Panc1 (cell line): ENCODE data around the gene ELMOD3. TPM values are rescaled to one million over a fixed set of nuclear protein-coding genes. Genes with fewer than 3 reads are reported as not detected.
A peak's percentile ranks its signal among the peaks of the same experiment; 100 is the strongest.
"Not testable (repeated sequence)": the region's sequence is repeated elsewhere in the genome, so short reads cannot be mapped to it uniquely, and the experiment has no call there.

Experiments
- ATAC-seq: fragments of 200-7000 bp; cut with Tn5 transposase; 2 replicates; pipeline ENCODE4 v1.9.1; 2020; ENCODE audit warnings: mild to moderate bottlenecking, moderate library complexity
- BruUV-seq: library from RNA; stranded (reverse); fragments of 400-500 nt; replicated peaks from 2 replicates; lab custom pipeline; 2021; lab: Mats Ljungman, UMichigan
- CTCF ChIA-PET: fragments of 300-600 bp; sonication (Branson Sonifier 250); formaldehyde crosslinking; loops from one replicate; lab custom pipeline; 2022; ENCODE audit warnings: antibody characterized with exemption; lab: Charles Lee
- POLR2A ChIA-PET: fragments of 300-600 bp; sonication (Branson Sonifier 250); formaldehyde crosslinking; loops from one replicate; lab custom pipeline; 2022; ENCODE audit warnings: antibody characterized with exemption; lab: Charles Lee
- DNase-seq: peaks from one replicate; pipeline ENCODE4 v3.0.0-alpha.2; 2010; ENCODE audit warnings: low read depth, low spot score
- H3K27ac ChIP-seq: 2 replicates; pipeline ENCODE4 v1.5.1; 2011; ENCODE audit warnings: mild to moderate bottlenecking, low read length, inconsistent platforms
- H3K27me3 ChIP-seq: fragments of 200-500 bp; sonication (Bioruptor generic); 2 replicates; pipeline ENCODE4 v1.6.0; 2014; ENCODE audit warnings: low read length, inconsistent platforms; ENCODE audit not compliant: control insufficient read depth, insufficient read depth
- H3K36me3 ChIP-seq: fragments of 200-500 bp; sonication (Bioruptor generic); 2 replicates; pipeline ENCODE4 v1.5.1; 2014; ENCODE audit warnings: inconsistent platforms, mild to moderate bottlenecking, low read length, moderate library complexity; ENCODE audit not compliant: control insufficient read depth, insufficient read depth
- H3K4me1 ChIP-seq: 2 replicates; pipeline ENCODE4 v1.5.1; 2011; ENCODE audit warnings: inconsistent platforms, mild to moderate bottlenecking, low read length, moderate library complexity; ENCODE audit not compliant: control insufficient read depth, insufficient read depth
- H3K4me3 ChIP-seq, 2 experiments: 2 replicates each; pipeline ENCODE4 v1.5.1; 2011 to 2012; ENCODE audit warnings: low read depth in 2 of 2, low read length in 2 of 2, mild to moderate bottlenecking in 2 of 2, inconsistent platforms in 1 of 2, moderate library complexity in 1 of 2
- H3K9me3 ChIP-seq: fragments of 200-500 bp; sonication (Bioruptor generic); 2 replicates; pipeline ENCODE4 v1.5.1; 2014; ENCODE audit warnings: low read depth, mild to moderate bottlenecking, inconsistent platforms, low read length, moderate library complexity; ENCODE audit not compliant: control insufficient read depth, insufficient read depth
- POLR2AphosphoS5 ChIP-seq: IDR thresholded peaks from 2 replicates; pipeline ENCODE4 v1.6.1; 2012; ENCODE audit warnings: mild to moderate bottlenecking, low read depth, low read length, moderate library complexity
- SIN3A ChIP-seq: IDR thresholded peaks from 2 replicates; pipeline ENCODE4 v1.6.1; 2012; ENCODE audit warnings: low read depth, mild to moderate bottlenecking, low read length, moderate library complexity, borderline replicate concordance; ENCODE audit not compliant: insufficient read depth
- TCF7L2 ChIP-seq: IDR thresholded peaks from 2 replicates; pipeline ENCODE4 v1.6.1; 2011; ENCODE audit warnings: mild to moderate bottlenecking, low read depth, low read length, inconsistent platforms
- in situ Hi-C: cut with HindIII; loops from 2 replicates; pipeline ENCODE4 v1.10.0; 2016; ENCODE audit warnings: low sequenced_read_pairs, low pct_unique_long_range_greater_than_20kb
- intact Hi-C: fragments of 100-400 bp; cut with micrococcal nuclease; formaldehyde crosslinking; loops from one replicate; pipeline ENCODE4 v1.10.0; 2022; ENCODE audit not compliant: unreplicated experiment
- total RNA-seq: library from RNA; stranded (reverse); gene quantifications from one replicate; pipeline ENCODE4 v1.2.1, GENCODE V29; 2021; ENCODE audit not compliant: unreplicated experiment
- TF ChIP-seq, protein P1 (sequence below), 2 experiments: IDR thresholded peaks; 2 replicates each; pipeline ENCODE4 v1.6.1; 2011 to 2012; ENCODE audit warnings: low read depth in 2 of 2, control low read depth in 1 of 2, low read length in 1 of 2, mild to moderate bottlenecking in 1 of 2, moderate library complexity in 1 of 2; ENCODE audit not compliant: insufficient read depth in 1 of 2
- TF ChIP-seq, protein P2 (sequence below): fragments of 450-650 bp; IDR thresholded peaks from 2 replicates; pipeline ENCODE4 v1.5.1; 2017; ENCODE audit warnings: mild to moderate bottlenecking

ELMOD3 gene
- total RNA-seq, 1 experiment from 2014 or later, result 14.8 TPM

DNA sequence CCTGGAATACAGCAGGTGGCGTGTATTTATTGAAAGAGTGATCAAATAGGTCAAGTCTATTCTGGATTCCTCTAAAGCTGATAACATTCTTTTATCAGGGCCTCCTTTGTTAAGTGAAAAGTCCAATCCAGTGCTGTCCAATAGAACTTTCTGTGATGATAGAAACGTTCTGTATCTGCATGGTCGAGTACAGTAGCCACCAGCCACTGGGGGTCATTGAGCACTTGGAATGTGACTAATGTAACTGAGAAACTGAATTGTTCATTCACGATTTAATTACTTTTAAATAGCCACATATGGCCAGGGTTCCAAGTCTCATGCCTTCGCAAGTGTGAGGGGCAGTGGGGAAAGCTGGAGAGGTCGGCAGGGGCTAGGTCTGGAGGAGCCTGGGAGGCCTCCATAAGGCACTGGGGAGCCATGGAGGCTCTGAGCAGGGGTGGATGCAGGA, 84.5 kb downstream of the ELMOD3 start:
- DNase-seq (no peak), ATAC-seq (no peak)
- in situ Hi-C loops (no loop called here), intact Hi-C loops (no loop called here)
- POLR2A ChIA-PET, result interaction anchor here (1.6 kb wide), 1 partner anchor 100 kb away, joined by 4 read pairs; the partner anchor contains the start of gene MAT2A
- no peaks in the 10 kb centered on the region for H3K9me3 ChIP-seq
- H3K36me3 ChIP-seq, result no peaks in the 10 kb centered on the region
- H3K27me3 ChIP-seq, result no peaks in the 10 kb centered on the region
- peak overlapping the region; percentile 95 for H3K27ac ChIP-seq
- TF ChIP-seq POLR2AphosphoS5 (no peak), SIN3A (no peak), TCF7L2 (no peak)
- TF ChIP-seq, protein P1, sequence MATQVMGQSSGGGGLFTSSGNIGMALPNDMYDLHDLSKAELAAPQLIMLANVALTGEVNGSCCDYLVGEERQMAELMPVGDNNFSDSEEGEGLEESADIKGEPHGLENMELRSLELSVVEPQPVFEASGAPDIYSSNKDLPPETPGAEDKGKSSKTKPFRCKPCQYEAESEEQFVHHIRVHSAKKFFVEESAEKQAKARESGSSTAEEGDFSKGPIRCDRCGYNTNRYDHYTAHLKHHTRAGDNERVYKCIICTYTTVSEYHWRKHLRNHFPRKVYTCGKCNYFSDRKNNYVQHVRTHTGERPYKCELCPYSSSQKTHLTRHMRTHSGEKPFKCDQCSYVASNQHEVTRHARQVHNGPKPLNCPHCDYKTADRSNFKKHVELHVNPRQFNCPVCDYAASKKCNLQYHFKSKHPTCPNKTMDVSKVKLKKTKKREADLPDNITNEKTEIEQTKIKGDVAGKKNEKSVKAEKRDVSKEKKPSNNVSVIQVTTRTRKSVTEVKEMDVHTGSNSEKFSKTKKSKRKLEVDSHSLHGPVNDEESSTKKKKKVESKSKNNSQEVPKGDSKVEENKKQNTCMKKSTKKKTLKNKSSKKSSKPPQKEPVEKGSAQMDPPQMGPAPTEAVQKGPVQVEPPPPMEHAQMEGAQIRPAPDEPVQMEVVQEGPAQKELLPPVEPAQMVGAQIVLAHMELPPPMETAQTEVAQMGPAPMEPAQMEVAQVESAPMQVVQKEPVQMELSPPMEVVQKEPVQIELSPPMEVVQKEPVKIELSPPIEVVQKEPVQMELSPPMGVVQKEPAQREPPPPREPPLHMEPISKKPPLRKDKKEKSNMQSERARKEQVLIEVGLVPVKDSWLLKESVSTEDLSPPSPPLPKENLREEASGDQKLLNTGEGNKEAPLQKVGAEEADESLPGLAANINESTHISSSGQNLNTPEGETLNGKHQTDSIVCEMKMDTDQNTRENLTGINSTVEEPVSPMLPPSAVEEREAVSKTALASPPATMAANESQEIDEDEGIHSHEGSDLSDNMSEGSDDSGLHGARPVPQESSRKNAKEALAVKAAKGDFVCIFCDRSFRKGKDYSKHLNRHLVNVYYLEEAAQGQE (IDR thresholded peaks at IDR 0.05; ENCODE audit: insufficient read depth in 1 of 2, low read depth in 2 of 2, low read length in 1 of 2), result no peak
- TF ChIP-seq, protein P2, sequence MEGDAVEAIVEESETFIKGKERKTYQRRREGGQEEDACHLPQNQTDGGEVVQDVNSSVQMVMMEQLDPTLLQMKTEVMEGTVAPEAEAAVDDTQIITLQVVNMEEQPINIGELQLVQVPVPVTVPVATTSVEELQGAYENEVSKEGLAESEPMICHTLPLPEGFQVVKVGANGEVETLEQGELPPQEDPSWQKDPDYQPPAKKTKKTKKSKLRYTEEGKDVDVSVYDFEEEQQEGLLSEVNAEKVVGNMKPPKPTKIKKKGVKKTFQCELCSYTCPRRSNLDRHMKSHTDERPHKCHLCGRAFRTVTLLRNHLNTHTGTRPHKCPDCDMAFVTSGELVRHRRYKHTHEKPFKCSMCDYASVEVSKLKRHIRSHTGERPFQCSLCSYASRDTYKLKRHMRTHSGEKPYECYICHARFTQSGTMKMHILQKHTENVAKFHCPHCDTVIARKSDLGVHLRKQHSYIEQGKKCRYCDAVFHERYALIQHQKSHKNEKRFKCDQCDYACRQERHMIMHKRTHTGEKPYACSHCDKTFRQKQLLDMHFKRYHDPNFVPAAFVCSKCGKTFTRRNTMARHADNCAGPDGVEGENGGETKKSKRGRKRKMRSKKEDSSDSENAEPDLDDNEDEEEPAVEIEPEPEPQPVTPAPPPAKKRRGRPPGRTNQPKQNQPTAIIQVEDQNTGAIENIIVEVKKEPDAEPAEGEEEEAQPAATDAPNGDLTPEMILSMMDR, result no peak
- CTCF ChIA-PET, result no interaction called here
- no peak overlapping the region for H3K4me3 ChIP-seq
- BruUV-seq, result no TSS peak
- H3K4me1 ChIP-seq, result peaks cover 50% of the 10 kb centered on the region

DNA sequence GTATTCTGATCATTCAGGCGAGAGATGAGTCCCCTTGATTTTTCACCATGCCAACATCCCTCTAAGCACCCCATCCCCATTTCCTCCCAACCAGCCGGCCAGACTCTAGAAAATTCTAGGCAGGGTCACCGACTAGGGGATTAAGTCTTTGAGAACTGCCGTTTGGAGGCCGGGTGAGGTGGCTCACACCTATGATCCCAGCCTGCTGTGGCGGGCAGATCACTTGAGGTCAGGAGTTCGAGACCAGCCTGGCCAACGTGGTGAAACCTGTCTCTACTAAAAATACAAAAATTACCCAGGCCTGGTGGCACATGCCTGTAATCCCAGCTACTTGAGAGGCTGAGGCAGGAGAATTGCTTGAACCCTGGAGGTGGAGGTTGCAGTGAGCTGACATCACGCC, 85.0 kb downstream of the ELMOD3 start:
- ATAC-seq, H3K36me3 ChIP-seq, POLR2A ChIA-PET, intact Hi-C loops, BruUV-seq, DNase-seq, H3K4me3 ChIP-seq, H3K9me3 ChIP-seq, in situ Hi-C loops, H3K27me3 ChIP-seq: not testable (repeated sequence)
- peak overlapping the region; percentile 95 for H3K27ac ChIP-seq
- CTCF ChIA-PET, result interaction anchor here (0.6 kb wide), 1 partner anchor 8 kb away, joined by 3 read pairs; no protein-coding TSS in a partner anchor
- peaks cover 46% of the 10 kb centered on the region for H3K4me1 ChIP-seq

DNA sequence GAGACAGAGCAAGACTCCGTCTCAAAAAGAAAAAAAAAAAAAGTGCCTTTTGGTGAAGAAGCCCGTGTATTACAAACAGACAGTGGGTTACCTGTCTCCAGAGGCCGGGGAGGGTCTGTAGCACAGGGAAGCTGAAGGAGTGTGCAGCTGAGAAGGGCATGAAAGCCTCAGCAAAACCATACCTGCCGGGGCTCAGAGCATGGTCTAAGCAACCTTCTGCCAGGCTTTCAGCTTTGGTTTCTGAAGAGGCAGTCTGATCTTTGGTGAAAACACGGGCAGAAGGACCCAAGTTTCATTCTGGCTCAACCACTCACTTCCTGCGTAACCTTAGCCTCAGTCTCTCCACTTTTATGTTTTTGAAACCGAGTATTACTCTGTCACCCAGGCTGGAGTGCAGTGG, 85.4 kb downstream of the ELMOD3 start:
- POLR2A ChIA-PET, result no interaction called here

More for the DNA sequence above, 85.4 kb downstream of the ELMOD3 start:
- no peaks in the 10 kb centered on the region for H3K36me3 ChIP-seq
- DNase-seq, result no peak
- TF ChIP-seq TCF7L2, result no peak
- TF ChIP-seq POLR2AphosphoS5, result no peak
- no peak for TF ChIP-seq SIN3A
- TF ChIP-seq, protein P1 (IDR thresholded peaks at IDR 0.05; ENCODE audit: insufficient read depth in 1 of 2, low read depth in 2 of 2, low read length in 1 of 2), result no peak
- TF ChIP-seq, protein P2, result no peak
- peak overlapping the region; percentile 95; the same call in 1 of the 2 replicates for H3K27ac ChIP-seq
- ATAC-seq, result no peak
- H3K4me3 ChIP-seq, result no peak overlapping the region
- intact Hi-C loops (no loop called here), in situ Hi-C loops (no loop called here)
- H3K9me3 ChIP-seq, result no peaks in the 10 kb centered on the region
- CTCF ChIA-PET, result interaction anchor here (0.6 kb wide), 1 partner anchor 8 kb away, joined by 3 read pairs; no protein-coding TSS in a partner anchor
- no peaks in the 10 kb centered on the region for H3K27me3 ChIP-seq
- BruUV-seq, result no TSS peak
- H3K4me1 ChIP-seq, result peaks cover 49% of the 10 kb centered on the region
